ENCODE measurements around the gene VPS13D.

VPS13D gene, protein sequence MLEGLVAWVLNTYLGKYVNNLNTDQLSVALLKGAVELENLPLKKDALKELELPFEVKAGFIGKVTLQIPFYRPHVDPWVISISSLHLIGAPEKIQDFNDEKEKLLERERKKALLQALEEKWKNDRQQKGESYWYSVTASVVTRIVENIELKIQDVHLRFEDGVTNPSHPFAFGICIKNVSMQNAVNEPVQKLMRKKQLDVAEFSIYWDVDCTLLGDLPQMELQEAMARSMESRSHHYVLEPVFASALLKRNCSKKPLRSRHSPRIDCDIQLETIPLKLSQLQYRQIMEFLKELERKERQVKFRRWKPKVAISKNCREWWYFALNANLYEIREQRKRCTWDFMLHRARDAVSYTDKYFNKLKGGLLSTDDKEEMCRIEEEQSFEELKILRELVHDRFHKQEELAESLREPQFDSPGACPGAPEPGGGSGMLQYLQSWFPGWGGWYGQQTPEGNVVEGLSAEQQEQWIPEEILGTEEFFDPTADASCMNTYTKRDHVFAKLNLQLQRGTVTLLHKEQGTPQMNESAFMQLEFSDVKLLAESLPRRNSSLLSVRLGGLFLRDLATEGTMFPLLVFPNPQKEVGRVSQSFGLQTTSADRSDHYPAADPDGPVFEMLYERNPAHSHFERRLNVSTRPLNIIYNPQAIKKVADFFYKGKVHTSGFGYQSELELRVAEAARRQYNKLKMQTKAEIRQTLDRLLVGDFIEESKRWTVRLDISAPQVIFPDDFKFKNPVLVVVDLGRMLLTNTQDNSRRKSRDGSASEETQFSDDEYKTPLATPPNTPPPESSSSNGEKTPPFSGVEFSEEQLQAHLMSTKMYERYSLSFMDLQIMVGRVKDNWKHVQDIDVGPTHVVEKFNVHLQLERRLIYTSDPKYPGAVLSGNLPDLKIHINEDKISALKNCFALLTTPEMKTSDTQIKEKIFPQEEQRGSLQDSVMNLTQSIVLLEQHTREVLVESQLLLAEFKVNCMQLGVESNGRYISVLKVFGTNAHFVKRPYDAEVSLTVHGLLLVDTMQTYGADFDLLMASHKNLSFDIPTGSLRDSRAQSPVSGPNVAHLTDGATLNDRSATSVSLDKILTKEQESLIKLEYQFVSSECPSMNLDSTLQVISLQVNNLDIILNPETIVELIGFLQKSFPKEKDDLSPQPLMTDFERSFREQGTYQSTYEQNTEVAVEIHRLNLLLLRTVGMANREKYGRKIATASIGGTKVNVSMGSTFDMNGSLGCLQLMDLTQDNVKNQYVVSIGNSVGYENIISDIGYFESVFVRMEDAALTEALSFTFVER (N-terminal part only)

DNA sequence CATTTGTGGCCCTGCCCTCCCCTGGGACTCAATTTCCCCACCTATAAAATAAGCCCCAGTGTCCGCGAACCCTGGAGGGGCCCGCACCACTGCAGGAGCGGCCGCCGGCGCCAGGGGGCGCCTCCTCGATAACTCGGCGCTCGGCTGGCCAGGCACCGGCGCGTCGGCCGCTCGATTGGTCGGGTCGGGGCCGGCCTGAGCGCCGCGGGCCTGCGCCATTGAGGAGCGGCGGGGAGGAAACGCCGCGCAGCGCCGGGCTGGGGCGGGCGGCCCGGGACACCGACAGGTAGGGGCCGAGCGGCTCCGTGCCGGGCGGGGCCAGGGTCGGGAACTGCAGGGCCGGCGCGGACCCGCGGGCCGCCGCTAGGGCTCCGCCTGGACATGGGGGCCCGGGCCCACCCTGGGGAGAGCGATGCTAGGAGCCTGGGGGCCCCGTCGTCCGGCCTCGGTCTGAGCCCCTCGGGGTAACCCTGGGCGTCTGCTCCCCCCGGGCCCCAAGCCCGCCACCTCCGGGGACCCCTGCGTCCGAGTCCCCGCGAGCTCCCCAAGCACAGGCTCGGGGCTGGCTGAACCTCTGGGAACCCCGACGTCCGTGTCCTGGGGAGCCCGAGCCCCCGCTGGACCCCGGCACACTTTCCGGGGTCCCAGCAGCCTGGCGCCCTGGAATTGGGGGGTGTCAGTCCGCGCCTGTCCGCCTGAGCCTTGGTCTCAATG lies at the start of gene VPS13D:
Gene VPS13D (plus strand): TSS at position 196 of the 714 bp plus-strand sequence. CDS start 4,237 bp downstream, outside the sequence.
- DNase-seq, result peak; percentile 78
- in situ Hi-C loops (cut with HindIII; ENCODE audit: low pct_ligation_motif_present, low pct_unique_long_range_greater_than_20kb, low sequenced_read_pairs), result no loop called here

DNA sequence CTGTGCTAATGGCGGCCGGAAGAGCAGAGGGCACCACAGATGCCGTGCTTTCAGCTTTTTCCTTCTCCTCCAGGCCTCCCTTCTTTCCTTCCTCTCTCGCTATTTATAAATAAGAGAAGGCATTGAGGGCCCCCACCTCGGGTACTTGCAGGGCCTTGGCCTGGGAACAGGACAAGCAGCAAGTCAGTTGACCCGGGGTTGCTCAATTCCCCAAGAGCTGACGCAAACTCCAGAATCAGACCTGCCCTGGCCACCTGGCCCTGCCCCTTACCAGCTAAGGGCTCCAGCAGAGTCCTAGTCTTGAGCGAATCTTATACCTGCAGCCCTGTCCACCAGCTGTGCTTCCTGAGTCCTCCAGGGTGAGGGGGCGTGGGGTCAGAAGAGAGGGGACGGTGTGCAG lies 49.5 kb upstream of the VPS13D start:
- no peak for DNase-seq
- in situ Hi-C loops (cut with HindIII; ENCODE audit: low pct_ligation_motif_present, low pct_unique_long_range_greater_than_20kb, low sequenced_read_pairs), result no loop called here

DNA sequence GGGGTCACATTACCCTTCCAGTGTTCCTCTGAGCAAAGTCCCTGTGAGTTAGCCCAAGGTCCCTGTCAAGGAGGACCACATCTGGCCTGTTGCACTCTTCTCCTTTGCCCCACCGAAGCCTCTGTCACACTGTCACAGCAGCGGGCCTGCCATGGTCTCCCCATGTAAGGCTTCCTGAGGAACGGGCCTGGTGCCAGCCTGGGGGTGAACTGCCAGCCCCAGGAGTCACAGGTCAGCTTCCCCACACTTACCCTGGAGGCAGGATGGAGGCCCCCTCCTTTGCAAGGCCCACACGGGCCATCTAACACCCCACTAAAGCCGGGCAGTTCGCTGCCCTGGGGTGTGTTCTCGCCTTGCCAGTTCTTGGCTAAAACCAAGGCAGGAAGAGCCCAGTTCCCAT lies 48.9 kb upstream of the VPS13D start:
- in situ Hi-C loops (cut with HindIII; ENCODE audit: low pct_ligation_motif_present, low pct_unique_long_range_greater_than_20kb, low sequenced_read_pairs), result no loop called here
- no peak for DNase-seq

DNA sequence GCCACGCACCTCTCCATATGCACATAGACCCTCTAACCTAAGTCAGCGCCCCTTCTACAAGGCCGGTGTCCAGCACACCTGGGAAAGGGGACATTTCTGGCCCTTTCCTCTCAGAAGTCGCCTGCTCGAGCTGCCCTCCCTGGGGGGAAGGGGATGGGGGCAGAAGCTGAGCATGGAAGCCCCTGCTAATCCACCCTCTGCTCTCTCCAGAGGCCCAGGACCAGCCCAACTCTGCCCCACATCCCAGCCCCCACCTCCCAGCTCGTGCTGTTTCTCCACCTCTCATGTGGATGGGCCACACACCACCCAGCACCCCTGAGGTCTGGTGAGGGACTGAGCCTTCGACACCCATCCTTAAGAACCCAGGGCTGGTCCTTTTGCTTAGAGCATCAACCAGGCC lies 48.3 kb upstream of the VPS13D start:
- DNase-seq, result no peak
- in situ Hi-C loops (cut with HindIII; ENCODE audit: low pct_ligation_motif_present, low pct_unique_long_range_greater_than_20kb, low sequenced_read_pairs), result no loop called here

DNA sequence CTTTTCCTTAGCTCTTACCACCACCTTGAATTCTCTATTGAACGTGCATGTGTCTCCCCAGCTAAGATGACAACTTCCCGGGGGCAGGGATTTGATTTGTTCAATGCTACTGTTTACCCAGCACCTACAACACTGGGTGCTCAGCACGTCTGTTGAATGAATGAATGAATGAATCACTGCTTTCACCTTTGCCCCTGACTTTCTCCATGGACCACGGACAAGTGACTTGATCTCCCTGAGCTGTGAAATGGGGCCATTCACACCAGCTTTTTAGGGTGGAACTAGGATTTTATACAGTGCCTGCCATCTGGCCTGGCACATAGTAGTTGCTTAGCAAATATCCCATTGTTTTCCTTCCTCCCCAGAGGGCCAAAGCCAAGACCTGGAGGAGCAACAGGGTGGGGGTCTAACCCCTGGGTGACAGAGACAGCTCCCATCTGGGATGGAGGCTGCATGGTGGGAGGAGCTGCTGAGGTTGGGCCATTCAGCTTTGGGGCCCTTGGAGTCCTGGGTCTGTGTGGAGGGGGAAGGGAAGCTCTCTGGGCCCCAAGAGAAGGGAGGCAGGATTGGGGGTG lies 47.3 kb upstream of the VPS13D start:
- in situ Hi-C loops (cut with HindIII; ENCODE audit: low pct_ligation_motif_present, low pct_unique_long_range_greater_than_20kb, low sequenced_read_pairs), result no loop called here

DNA sequence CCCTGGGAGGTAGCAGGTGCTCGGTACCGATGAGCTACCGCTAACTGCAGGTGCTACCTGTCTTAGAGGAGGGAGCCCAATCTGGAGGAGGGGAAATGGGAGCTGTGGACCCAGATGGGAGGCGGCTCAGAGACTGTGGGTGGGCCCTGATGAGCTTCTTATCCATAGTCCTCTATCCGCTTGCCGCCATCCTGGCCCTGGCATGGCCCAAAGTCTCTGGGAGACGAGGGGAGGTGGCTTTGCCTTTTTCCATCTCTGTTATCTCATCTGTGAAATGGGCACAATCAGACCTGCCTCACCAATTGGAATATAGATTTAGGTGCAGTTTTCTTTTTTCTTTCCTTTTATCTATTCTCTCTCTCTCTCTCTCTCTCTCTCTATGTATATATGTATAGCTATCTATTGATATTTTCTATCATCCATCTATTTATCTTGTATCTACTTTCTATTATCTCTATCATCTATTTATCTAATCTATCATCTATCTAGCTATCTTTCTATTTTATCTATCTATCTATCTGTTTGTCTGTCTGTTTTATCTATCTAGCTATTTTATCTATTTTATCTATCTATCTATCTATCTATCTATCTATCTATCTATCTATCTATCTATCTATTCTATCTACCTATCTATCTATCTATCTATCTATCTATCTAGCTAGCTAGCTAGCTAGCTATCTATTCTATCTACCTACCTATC lies 46.6 kb upstream of the VPS13D start:
- DNase-seq, result no peak
- in situ Hi-C loops (cut with HindIII; ENCODE audit: low pct_ligation_motif_present, low pct_unique_long_range_greater_than_20kb, low sequenced_read_pairs), result no loop called here

More for the DNA sequence above, 47.3 kb upstream of the VPS13D start:
- no peak for DNase-seq

DNA sequence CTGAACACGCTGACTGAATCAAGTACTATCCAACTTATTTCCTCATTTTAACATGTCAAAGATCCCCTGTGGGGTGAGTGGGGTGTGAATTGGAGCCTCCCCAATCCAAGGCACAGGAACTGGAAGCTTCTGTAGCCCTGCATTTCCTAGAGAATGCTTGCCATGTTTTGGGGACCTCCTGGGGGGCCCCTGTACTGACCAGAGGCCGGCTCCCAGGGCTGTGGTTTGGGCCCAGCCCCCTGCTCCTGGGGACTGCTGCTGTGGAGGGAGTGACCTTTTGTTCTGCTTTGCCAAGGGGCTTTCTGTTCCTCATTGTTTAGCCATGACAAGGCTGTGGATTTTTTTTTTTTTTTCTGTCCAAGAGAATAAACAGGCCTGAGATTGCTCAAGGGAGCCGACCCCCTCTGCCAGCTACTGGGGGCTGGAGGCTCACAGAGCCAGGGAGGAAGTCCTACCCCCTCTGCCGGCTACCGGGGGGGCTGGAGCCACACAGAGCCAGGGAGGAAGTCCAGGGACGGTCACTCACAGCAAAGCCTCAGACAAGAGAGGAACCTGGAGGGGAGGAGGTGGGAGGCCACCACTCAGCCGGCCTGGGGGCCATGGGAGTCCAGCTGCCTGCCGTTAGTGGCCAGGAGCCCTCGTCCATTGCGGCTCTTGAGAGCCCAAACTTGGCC lies 45.7 kb upstream of the VPS13D start:
- in situ Hi-C loops (cut with HindIII; ENCODE audit: low pct_ligation_motif_present, low pct_unique_long_range_greater_than_20kb, low sequenced_read_pairs), result no loop called here
- DNase-seq, result peak; percentile 1

DNA sequence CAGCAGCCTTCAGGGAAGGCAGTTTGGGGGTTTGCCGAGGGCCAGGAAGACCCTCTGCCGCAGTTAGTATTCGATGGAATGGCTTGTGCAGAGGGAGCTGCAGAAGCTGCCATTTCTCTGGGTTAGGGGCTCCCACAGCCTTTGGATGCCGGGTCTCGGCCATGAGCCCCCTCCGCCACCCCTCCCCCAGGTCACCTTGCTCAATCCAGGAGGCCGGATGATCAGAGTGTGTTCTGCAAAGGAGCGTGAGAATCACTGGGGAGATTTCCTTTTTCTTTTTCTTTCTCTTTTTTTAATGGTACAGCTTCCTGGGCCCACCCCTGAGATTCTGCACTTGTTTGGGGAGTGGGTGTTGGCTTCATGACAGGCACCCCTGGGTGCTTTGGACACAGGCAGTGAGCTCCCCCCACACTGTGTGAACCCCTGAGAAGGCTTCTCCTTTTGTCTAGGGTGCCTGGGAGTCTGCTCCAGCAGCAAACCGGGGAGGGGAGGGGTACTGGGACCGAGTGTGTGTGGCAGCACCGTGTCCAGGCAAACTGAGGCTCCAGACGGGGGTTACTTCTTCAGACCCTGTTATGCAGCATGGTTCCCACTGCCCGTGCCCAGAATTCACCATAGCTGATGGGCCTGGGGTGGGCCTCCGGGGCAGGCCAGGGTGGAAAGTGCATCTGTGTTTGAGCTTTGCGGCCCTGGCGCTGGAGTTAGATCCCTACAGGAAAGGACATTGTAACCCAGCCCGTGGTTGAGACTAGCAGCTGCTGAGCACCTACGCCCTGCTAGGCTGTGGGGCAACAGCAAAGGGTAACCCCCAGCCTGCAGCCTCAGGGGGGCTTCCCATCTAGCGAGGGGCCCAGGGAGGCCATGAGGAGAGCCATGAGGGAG lies 44.6 kb upstream of the VPS13D start:
- in situ Hi-C loops (cut with HindIII; ENCODE audit: low pct_ligation_motif_present, low pct_unique_long_range_greater_than_20kb, low sequenced_read_pairs), result no loop called here
- no peak for DNase-seq

DNA sequence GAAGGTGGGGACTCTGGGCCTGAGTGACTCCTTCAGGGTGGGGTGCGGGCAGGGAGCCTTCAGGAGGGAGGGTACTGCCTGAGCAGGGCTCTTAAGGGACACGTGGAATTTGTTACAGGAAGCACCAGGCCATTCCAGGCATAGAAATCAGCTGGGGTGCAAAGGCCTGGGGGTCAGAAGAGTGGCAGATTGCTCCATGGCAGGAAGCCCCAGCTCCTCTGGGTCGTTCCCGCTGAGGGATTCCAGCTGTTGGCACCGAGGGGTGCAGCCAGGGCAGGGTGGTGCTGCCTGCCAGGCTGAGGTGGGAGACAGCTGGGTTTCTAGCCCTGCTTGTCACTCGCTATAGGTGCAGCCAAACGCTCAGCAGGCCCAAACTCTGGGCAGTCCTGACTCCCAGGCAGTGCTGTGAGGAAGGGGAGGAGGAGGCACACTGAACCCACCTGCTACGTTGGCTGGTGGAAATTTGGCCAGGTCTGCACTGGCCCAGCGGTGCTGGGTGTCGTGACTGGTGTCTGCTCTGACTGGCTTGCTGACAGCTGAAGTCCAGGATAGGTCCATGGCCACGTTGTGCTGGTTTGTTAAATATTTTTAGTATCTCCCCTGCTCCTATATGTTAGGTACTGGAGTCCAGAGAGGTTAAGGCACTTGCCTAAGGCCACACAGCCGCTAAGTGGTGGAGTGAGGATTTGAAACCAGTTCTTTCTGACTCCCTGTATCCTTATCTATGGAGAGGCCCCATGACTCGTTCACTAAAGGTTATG lies 43.7 kb upstream of the VPS13D start:
- no peak for DNase-seq
- in situ Hi-C loops (cut with HindIII; ENCODE audit: low pct_ligation_motif_present, low pct_unique_long_range_greater_than_20kb, low sequenced_read_pairs), result no loop called here

DNA sequence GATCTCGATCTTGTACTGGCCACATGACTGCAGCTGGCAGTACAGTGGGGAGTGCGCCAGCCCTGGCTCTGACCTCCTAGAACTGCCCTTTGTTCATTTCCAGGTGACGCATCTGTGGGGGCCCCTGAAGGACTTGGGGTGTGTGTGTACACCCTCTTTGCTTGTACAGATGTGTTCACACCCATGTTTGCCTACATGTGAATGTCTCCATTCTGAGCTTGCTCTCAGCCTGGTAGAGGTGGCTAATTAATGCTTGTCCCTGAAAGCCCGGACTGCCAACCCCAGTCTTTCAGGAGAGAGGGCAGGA lies 43.2 kb upstream of the VPS13D start:
- DNase-seq, result no peak
- in situ Hi-C loops (cut with HindIII; ENCODE audit: low pct_ligation_motif_present, low pct_unique_long_range_greater_than_20kb, low sequenced_read_pairs), result no loop called here

DNA sequence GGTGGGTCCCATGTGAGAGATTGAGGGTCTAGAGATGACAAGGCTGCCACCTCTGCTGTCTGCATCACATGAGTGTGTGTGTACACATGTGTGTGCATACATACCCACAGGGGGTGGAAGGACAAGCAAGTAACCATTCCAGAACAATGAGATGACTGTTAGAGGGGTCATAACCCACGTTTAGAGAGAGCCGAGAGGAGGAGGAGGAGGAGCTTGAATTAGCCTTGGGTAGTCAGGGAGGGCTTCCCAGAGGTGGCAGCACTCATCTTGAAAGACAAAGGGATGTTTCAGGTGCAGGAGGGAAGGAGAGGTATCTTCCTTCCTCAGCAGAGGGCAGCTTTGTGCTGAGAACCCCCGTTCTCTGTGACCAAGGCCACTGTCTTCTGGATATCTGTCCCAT lies 41.7 kb upstream of the VPS13D start:
- in situ Hi-C loops (cut with HindIII; ENCODE audit: low pct_ligation_motif_present, low pct_unique_long_range_greater_than_20kb, low sequenced_read_pairs), result no loop called here
- no peak for DNase-seq

DNA sequence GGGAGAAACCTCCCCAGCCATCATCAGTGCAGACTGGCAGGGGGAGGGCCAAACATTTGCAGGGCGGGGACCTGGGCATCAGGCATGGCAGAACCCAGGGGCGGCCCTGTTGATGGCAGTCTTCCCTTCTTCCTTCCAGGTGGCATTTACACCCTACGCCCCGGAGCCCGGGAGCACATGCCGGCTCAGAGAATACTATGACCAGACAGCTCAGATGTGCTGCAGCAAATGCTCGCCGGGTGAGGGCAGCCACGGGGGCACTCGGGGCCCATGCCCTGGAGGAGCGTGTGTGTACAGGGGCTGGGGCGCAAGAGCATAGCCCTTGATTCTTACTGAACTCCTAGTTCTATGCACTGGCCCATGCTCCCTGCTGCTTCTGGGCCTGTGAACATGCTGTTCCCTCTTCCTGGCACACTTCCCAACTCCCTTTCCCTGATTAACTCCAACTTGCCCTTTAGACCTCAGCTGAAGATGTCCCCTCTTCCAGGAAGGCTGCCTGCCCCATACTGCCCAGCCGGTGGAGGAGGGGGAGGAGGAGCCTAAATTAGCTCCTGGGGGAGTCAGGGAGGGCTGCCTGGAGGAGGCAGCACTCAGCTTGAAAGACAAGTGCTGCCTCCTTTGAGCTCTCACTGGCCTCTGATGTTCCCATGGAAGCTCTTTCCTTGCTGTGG lies 41.0 kb upstream of the VPS13D start:
- no peak for DNase-seq
- in situ Hi-C loops (cut with HindIII; ENCODE audit: low pct_ligation_motif_present, low pct_unique_long_range_greater_than_20kb, low sequenced_read_pairs), result no loop called here

DNA sequence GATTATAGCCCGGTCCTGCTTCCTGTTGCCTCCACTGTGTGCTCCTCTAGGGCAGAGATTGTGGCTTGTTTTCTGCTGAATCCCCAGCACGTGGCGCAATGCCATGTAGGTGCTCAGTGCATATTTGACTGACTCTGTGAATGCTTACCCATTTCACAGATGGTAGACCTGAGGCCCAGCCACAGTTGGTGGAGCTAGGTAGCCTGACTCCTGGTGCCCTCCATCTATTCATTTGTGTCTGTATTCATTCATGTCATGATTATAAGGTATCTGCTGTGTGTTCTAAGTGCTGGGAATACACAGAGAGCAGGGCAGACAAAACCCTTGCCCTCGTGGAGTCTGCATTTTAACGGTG lies 40.5 kb upstream of the VPS13D start:
- in situ Hi-C loops (cut with HindIII; ENCODE audit: low pct_ligation_motif_present, low pct_unique_long_range_greater_than_20kb, low sequenced_read_pairs), result no loop called here
- no peak for DNase-seq

DNA sequence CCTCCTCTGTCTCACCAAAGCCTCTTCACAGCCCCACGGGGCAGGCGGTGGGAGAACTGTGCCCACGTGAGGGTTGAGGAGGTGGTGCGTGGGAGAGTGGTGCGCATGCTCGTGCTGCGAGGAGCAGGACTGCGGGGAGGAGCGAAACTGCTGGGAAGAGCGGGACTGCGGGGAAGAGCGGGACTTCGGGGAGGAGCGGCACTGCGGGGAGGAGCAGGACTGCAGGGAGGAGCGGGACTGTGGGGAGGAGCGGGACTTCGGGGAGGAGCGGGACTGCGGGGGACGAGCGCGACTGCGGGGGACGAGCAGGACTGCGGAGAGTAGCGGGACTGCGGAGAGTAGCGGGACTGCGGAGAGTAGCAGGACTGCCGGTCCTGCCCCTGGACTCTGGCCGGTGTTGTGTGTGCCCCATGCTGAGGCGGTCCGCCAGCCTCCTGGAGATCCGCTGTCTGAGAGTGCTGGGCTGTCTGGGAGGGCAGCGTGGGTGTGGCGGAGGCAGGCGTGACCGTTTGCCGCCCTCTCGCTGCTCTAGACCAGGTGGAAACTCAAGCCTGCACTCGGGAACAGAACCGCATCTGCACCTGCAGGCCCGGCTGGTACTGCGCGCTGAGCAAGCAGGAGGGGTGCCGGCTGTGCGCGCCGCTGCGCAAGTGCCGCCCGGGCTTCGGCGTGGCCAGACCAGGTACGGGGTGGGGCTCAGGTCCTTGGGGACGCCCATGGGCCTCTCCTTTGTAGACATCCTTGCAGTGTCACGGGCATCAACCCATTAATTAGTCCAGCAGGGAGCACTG lies 38.4 kb upstream of the VPS13D start:
- in situ Hi-C loops (cut with HindIII; ENCODE audit: low pct_ligation_motif_present, low pct_unique_long_range_greater_than_20kb, low sequenced_read_pairs), result no loop called here
- no peak for DNase-seq
